Gastrocnemius medialis (tissue), 4 donors: ENCODE results near the gene C18orf54. TPM values are rescaled to one million over a fixed set of nuclear protein-coding genes. Genes with fewer than 3 reads are reported as not detected.

Experiments
- ATAC-seq, 2 donors: fragments of 150-250 bp; one replicate each; pipeline ENCODE4 v1.9.1; 2016
- DNase-seq, 2 donors: peaks; one replicate each; pipeline ENCODE4 v3.0.0-alpha.2; 2019
- H3K27ac ChIP-seq, 4 donors: fragments of 200-600 bp; sonication (generic); 1 replicate in 1 of 4; 2 replicates in 3 of 4; pipeline ENCODE4 v1.5.1; 2016 to 2018; ENCODE audit warnings: mild to moderate bottlenecking in 2 of 4, moderate library complexity in 1 of 4
- H3K27me3 ChIP-seq, 3 donors: fragments of 200-600 bp; sonication (generic) in 2 of 3; 1 replicate in 1 of 3; 2 replicates in 2 of 3; pipeline versions ENCODE4 v1.5.1 to v1.6.0; 2016 to 2019; ENCODE audit warnings: mild to moderate bottlenecking in 1 of 3, moderate library complexity in 1 of 3
- H3K36me3 ChIP-seq, 2 donors: fragments of 200-600 bp; sonication (generic) in 1 of 2; one replicate each; pipeline ENCODE4 v1.5.1; 2017 to 2018
- H3K4me1 ChIP-seq, 2 donors: fragments of 200-600 bp; sonication (generic) in 1 of 2; one replicate each; pipeline ENCODE4 v1.5.1; 2016 to 2017; ENCODE audit warnings: mild to moderate bottlenecking in 2 of 2
- H3K4me3 ChIP-seq, 4 donors: fragments of 200-600 bp; sonication (generic) in 3 of 4; 1 replicate in 1 of 4; 2 replicates in 3 of 4; pipeline ENCODE4 v1.5.1; 2016 to 2019; ENCODE audit warnings: mild to moderate bottlenecking in 2 of 4
- H3K9me3 ChIP-seq, 3 donors: fragments of 200-600 bp; sonication (generic) in 2 of 3; 1 replicate in 1 of 3; 2 replicates in 2 of 3; pipeline ENCODE4 v1.5.1; 2016 to 2019
- CTCF ChIP-seq, 5 experiments: fragments of 450-650 bp in 3 of 5; fragments of 200-600 bp in 2 of 5; sonication (generic) in 2 of 5; IDR thresholded peaks in 4 of 5; conservative IDR thresholded peaks in 1 of 5; 1 replicate in 4 of 5; 2 replicates in 1 of 5; pipeline ENCODE4 v1.5.1; 2016 to 2019; ENCODE audit warnings: antibody characterized with exemption in 5 of 5, mild to moderate bottlenecking in 3 of 5, moderate library complexity in 3 of 5
- POLR2A ChIP-seq, 2 donors: fragments of 450-650 bp; IDR thresholded peaks; one replicate each; pipeline ENCODE4 v1.6.1; 2017; ENCODE audit warnings: antibody characterized with exemption in 2 of 2, mild to moderate bottlenecking in 2 of 2, moderate library complexity in 2 of 2
- in situ Hi-C, 4 donors: fragments of 200-750 bp; cut with MboI; loops; one replicate each; pipeline versions ENCODE4 v1.15.0 to v1.8.0; 2017; ENCODE audit warnings: low sequenced_read_pairs in 4 of 4
- intact Hi-C: fragments of 100-400 bp; cut with DNase I; formaldehyde crosslinking; loops from one replicate; pipeline ENCODE4 v1.15.1; 2023; ENCODE audit warnings: low total_unique reads
- total RNA-seq, 4 donors: library from RNA; depleted of rRNA; stranded (reverse); fragments of >200 nt; gene quantifications; one replicate each; pipeline versions ENCODE4 v1.1.0 to v1.2.3, GENCODE V29; 2016

C18orf54 gene
- total RNA-seq, 4 donors from 2014 or later: 0.26 to 0.87 (median 0.44) TPM; not detected in 1

- Histone ChIP-seq H3K27ac (no peak overlapping the region), H3K4me3 (peak overlapping the region; percentile 63 to 87 (median 70)), H3K36me3 (no peaks in the 10 kb centered on the region), H3K9me3 (no peaks in the 10 kb centered on the region), H3K27me3 (peaks cover 0 to 19% (median 15%) of the 10 kb centered on the region in 3 donors), H3K4me1 (peaks cover 6 to 10% of the 10 kb centered on the region in 2 donors)
- TF ChIP-seq POLR2A (IDR thresholded peaks at IDR 0.05) (no peak), CTCF (IDR thresholded peaks at IDR 0.05 in 4 of 5, conservative IDR thresholded peaks at IDR 0.05 in 1 of 5) (no peak)
- no peak for DNase-seq
- intact Hi-C loops: loop anchor here (10.0 kb wide), 1 partner anchor 84 kb away; no protein-coding TSS in a partner anchor
- in situ Hi-C loops: no loop called here
- ATAC-seq: no peak
Measured at GRCh38 chr18:54359233-54359632, 1.5 kb downstream of the C18orf54 start.

- H3K27me3 ChIP-seq: peaks cover 0 to 19% (median 15%) of the 10 kb centered on the region in 3 donors
- intact Hi-C loops (no loop called here), in situ Hi-C loops (no loop called here)
- TF ChIP-seq CTCF (IDR thresholded peaks at IDR 0.05 in 4 of 5, conservative IDR thresholded peaks at IDR 0.05 in 1 of 5) (no peak), POLR2A (IDR thresholded peaks at IDR 0.05) (no peak)
- DNase-seq (no peak), ATAC-seq (no peak)
- H3K36me3 ChIP-seq: no peaks in the 10 kb centered on the region
- no peak overlapping the region for H3K4me3 ChIP-seq
- H3K4me1 ChIP-seq: peaks cover 6 to 10% of the 10 kb centered on the region in 2 donors
- no peak overlapping the region for H3K27ac ChIP-seq
- no peaks in the 10 kb centered on the region for H3K9me3 ChIP-seq
Measured at GRCh38 chr18:54360406-54360805, 2.7 kb downstream of the C18orf54 start.

- DNase-seq (no peak), ATAC-seq (no peak)
- TF ChIP-seq POLR2A (IDR thresholded peaks at IDR 0.05): no peak
- no peak for TF ChIP-seq CTCF (IDR thresholded peaks at IDR 0.05 in 4 of 5, conservative IDR thresholded peaks at IDR 0.05 in 1 of 5)
- no peaks in the 10 kb centered on the region for H3K9me3 ChIP-seq
- H3K27me3 ChIP-seq: no peaks in the 10 kb centered on the region
- no peak overlapping the region for H3K27ac ChIP-seq
- no peaks in the 10 kb centered on the region for H3K4me1 ChIP-seq
- intact Hi-C loops (no loop called here), in situ Hi-C loops (no loop called here)
- H3K36me3 ChIP-seq: no peaks in the 10 kb centered on the region
- H3K4me3 ChIP-seq: no peak overlapping the region
Measured at GRCh38 chr18:54378057-54378456, 20.4 kb downstream of the C18orf54 start.

GRCh38 chr18:54381640-54382039, 23.9 kb downstream of the C18orf54 start:
- Histone ChIP-seq H3K4me3 (no peak overlapping the region), H3K36me3 (no peaks in the 10 kb centered on the region), H3K4me1 (no peaks in the 10 kb centered on the region), H3K27me3 (no peaks in the 10 kb centered on the region), H3K27ac (no peak overlapping the region), H3K9me3 (no peaks in the 10 kb centered on the region)
- TF ChIP-seq POLR2A (IDR thresholded peaks at IDR 0.05) (no peak), CTCF (IDR thresholded peaks at IDR 0.05 in 4 of 5, conservative IDR thresholded peaks at IDR 0.05 in 1 of 5) (no peak)
- no peak for ATAC-seq
- intact Hi-C loops: no loop called here
- DNase-seq: no peak
- in situ Hi-C loops: no loop called here

- H3K4me1 ChIP-seq: no peaks in the 10 kb centered on the region
- no peak for ATAC-seq
- intact Hi-C loops: no loop called here
- H3K4me3 ChIP-seq: no peak overlapping the region
- in situ Hi-C loops: no loop called here
- H3K27ac ChIP-seq: no peak overlapping the region
- TF ChIP-seq POLR2A (IDR thresholded peaks at IDR 0.05) (no peak), CTCF (IDR thresholded peaks at IDR 0.05 in 4 of 5, conservative IDR thresholded peaks at IDR 0.05 in 1 of 5) (no peak)
- H3K36me3 ChIP-seq: no peaks in the 10 kb centered on the region
- DNase-seq: no peak
- no peaks in the 10 kb centered on the region for H3K27me3 ChIP-seq
- no peaks in the 10 kb centered on the region for H3K9me3 ChIP-seq
Measured at GRCh38 chr18:54382076-54382475, 24.4 kb downstream of the C18orf54 start.
